ENCODE measurements around the gene MBD3L5.
"Not testable (repeated sequence)": the region's sequence is repeated elsewhere in the genome, so short reads cannot be mapped to it uniquely, and the experiment has no call there.

MBD3L5 gene

GRCh38 chr19:7030278-7030677 is at the start of gene MBD3L5:
MBD3L5 (plus strand) TSS chr19:7030578; CDS start chr19:7030612, 34 bp downstream.
- DNase-seq (ENCODE audit: low spot score), result not testable (repeated sequence)

- DNase-seq (ENCODE audit: low spot score), result no peak
These were observed 46.9 kb upstream of the MBD3L5 start for GRCh38 chr19:6983448-6983847.

GRCh38 chr19:6987850-6988249 is 42.5 kb upstream of the MBD3L5 start:
- DNase-seq (ENCODE audit: low spot score), result no peak

- DNase-seq (ENCODE audit: low spot score), result no peak
These were observed 42.1 kb upstream of the MBD3L5 start for GRCh38 chr19:6988257-6988656.

DNA sequence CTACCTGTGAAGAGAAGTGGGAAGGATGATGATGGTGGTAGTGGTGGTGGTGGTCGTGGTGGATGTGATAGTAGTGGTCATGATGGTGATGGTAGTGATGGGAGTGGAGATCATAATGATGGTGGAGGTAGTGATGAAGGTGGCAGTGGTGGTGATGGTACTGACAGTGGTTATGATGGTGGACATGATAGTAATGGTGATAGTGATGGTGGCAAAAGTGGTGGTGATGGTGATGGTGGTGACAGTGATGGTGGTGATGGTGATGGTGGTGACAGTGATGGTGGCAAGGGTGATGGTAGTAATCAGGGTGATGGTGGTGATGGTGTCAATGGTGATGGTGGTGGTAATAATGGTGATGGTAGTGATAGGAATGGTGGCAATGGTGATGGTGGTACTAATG is 35.3 kb upstream of the MBD3L5 start:
- DNase-seq (ENCODE audit: low spot score), result no peak

DNA sequence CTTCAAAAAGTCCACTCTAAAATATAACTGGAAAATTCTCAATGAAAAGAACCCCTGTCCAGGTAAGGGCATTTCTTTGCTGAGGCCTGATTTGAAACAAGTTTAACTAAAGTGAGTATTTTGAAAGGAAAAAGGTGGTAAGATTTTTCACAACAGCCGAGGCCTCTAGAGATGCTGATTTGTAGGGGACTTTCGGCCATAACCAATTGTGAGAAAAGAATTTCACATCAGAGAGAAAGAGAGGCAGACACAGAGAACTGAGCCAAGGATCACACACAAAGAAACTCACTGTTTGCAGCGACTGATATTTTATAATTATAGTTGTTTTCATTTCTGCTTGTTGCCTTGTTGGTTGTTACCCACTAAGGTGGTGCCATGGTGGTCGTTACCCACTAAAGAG is 33.6 kb upstream of the MBD3L5 start:
- DNase-seq (ENCODE audit: low spot score), result no peak

DNA sequence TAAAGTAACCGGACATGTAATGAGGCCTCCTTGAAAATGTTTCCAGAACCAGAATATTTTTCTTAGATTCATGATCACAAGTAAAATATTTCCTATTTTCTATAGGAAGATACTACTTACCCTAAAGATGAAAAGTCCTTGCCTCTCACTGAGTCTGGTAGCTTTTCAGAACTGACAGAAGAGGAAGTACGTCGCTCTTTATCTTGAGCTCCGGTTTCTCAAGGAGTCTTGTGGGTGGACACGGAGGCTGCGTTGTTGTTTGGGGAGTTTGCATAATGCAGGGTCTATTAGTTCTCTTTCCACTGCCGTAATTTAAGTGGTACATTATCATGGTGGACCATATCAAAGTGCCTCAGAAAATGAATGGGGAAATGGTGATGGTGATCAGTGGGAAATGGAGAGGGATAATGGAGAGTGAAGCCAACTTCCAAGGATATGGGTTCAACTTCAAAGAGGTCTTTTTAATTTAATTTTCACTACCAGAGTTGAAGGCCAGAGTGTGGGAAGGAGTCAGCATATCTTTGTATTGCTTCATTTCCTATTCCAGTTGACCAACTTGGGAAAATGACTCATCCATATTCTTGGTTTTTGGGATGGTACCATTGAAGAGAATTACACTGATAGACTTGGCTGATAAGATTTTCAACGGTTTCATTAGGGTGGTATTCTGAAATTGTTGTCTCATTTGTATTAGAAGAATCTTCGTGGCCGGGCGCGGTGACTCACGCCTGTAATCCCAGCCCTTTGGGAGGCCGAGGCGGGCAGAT is 32.5 kb upstream of the MBD3L5 start:
- no peak for DNase-seq (ENCODE audit: low spot score)

DNA sequence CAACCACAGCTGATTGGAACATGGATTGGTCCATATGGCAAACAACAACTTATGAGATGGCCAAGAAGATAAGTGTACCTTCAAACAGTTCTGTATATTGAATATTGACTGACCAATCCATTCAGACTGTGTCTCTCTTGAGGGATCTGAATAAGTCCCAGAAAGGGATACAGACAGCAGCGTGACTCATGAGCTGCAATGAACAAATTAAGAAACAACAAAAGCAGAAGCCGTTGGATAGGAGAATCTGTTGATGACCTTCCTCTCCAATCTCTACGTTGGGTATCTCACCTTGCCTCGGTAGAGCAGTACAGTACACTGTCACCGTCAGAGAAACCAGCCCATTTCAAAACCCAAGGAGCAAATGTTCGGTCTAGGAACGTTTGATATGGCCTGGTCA is 30.4 kb upstream of the MBD3L5 start:
- no peak for DNase-seq (ENCODE audit: low spot score)

- no peak for DNase-seq (ENCODE audit: low spot score)
These were observed 30.0 kb upstream of the MBD3L5 start for GRCh38 chr19:7000333-7000732.

DNA sequence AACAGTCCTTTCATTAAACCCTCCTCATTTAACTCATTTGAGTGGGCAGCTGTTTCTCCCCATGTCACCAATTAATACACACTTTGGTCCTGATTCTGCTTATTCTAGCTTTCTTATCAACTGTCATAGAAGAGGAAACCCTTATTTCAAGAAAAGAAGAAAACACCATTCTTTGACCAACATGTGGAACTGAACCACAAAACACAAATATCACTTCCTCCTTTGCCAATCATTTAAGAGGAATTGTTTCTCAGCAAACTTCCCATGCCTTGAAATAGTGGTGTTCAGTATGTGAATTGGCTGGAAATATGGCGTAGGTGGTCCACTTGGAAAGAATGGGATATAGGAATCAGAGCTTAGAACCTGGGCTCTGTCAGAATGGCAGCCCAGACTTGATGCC is 29.6 kb upstream of the MBD3L5 start:
- DNase-seq (ENCODE audit: low spot score), result no peak

DNA sequence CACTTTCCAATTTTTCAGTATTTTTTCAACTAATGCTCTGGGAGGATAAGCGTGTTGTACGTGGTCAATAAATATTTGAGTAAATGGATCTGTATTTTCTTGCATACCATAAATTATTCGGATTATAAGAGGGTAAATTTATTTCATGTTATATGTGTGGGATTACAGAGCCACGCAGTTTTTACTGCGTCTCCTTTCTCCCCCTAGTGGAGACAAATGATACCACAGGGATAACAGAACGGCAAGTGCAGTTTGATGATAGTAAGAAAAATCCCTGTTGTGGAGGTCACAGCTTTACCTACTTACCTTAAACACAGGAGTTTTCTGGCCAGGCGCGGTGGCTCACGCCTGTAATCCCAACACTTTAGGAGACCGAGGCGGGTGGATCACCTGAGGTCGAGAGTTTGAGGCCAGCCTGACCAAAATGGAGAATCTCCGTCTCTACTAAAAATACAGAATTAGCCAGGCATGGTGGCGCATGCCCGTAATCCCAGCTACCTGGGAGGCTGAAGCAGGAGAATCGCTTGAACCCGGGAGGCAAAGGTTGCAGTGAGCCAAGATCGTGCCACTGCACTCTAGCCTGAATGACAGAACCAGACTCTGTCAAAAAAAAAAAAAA is 26.0 kb upstream of the MBD3L5 start:
- DNase-seq (ENCODE audit: low spot score), result no peak

DNA sequence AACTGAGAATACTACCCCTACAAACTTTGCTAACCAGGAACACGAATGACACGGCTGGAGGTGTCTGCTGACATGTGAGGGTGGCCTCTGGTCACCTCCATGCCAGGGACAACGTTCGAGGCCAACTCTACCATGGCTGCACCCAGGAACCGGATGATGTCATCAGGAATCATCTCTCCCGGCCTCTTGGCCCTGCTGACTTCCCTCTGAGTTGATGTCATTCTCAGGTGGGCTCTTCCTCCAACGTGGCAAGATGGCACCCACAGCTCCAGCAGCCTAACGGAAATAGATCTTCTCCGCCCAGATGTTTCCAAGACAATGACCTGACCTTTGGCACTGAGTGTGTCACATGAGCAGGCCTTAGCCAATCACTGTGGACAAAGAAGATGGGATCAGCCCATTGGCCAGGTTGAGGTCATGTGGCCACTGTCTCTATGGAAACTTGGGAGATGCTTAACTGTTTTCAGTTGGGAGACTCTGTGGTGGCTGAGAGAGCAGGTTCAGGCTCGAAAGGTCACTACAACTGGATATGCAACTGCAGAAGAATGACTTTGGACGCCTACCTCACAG is 24.2 kb upstream of the MBD3L5 start:
- no peak for DNase-seq (ENCODE audit: low spot score)

- no peak for DNase-seq (ENCODE audit: low spot score)
These were observed 22.5 kb upstream of the MBD3L5 start for GRCh38 chr19:7007859-7008258.

DNA sequence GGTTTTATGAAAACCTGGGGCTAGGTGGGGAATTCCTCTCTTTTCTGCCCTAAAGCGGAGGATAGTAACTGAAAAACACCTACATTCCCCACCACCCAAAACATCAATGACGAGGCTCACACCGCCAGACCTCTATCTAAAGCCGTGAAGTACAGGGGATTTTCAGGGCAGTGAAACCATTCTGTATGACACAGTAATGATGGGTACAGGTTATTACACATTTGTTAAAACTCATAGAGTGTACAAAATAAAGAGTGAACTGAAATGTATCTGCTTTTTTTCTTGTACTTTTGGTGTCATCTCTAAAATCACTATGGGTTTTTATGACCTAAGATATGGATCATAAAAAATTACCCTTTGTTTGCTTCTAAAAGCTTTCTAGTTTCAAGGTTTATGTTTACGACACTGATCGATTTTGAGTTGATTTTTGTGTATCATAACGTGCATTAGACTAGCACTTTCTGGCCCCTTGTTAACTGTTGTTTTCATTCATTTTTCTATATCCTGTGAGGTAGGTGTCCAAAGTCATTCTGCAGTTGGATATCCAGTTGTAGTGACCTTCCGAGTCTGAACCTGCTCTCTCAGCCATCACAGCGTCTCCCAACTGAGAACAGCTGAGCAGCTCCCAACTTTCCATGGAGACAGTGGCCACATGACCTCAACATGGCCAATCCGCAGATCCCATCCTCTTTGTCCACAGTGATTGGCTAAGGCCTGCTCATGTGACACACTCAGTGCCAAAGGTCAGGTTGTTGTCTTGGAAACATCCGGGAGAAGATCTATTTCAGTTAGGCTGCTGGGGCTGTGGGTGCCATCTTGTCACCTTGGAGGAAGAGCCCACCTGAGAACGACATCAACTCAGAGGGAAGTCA is 19.4 kb upstream of the MBD3L5 start:
- DNase-seq (ENCODE audit: low spot score), result no peak

DNA sequence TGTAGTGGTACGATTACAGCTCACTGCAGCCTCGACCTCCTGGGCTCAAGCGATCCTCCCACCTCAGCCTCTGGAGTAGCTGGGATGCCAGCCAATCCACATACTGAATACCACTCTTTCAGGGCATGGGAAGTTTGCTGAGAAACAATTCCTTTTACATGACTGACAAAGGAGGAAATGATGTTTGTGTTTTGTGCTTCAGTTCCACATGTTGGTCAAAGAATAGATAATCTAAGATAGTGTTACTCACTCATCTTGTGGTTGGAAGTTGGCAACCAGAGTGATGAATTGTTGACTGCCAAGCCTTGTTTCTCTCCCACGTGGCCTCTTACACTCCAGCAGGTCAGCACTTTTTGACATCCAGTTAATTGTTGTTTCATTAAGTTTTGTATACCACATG is 16.7 kb upstream of the MBD3L5 start:
- peak; percentile 9 for DNase-seq (ENCODE audit: low spot score)

- no peak for DNase-seq (ENCODE audit: low spot score)
These were observed 11.6 kb upstream of the MBD3L5 start for GRCh38 chr19:7018828-7019227.

DNA sequence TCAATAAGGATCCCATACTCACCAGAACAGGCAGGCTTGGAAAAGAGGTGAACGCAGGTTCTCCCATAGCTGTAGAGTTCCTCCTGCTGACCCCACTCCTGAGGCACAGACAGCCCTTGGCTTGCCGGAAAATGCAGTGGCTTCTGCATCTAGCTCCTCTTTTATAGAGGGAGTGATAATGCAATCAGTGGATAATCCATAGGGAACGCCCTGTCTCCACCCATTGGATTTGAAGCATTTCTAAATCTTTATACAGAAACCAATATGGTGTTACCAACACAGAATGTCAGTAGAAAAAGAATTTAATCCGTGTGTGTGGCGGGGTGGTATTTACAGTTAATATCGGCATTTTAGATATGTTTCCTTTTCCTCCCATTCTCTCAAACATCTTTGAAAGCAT is 9.0 kb upstream of the MBD3L5 start, which contains the start of gene MBD3L2B:
MBD3L2B (minus strand) TSS at position 101 of the 400 bp plus-strand sequence; CDS start at position 67, 34 bp downstream.
- DNase-seq (ENCODE audit: low spot score), result not testable (repeated sequence)

DNA sequence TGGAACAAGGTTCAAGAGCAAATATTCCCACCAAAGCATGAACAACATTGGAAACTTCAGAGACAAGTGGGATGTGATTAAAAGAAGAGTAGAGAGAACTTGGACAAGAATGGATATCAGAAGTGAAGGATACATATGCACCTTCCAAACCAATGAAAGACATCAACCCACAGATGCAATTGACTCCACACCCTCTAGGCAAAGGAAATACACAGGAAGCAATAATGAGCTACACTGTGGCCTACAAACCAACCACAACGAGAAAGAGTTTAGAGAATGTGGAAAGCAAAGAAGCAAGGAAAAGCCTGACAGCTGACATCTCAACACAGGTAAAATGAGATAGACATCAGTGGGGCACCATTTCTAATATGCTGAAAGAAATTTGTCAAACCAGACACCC is 1.6 kb upstream of the MBD3L5 start:
- DNase-seq (ENCODE audit: low spot score), result not testable (repeated sequence)

GRCh38 chr19:7040079-7040478 is 9.7 kb downstream of the MBD3L5 start, which contains the start of gene MBD3L4:
MBD3L4 (minus strand) TSS chr19:7040179; CDS start chr19:7040144, 35 bp downstream.
- DNase-seq (ENCODE audit: low spot score), result not testable (repeated sequence)

DNA sequence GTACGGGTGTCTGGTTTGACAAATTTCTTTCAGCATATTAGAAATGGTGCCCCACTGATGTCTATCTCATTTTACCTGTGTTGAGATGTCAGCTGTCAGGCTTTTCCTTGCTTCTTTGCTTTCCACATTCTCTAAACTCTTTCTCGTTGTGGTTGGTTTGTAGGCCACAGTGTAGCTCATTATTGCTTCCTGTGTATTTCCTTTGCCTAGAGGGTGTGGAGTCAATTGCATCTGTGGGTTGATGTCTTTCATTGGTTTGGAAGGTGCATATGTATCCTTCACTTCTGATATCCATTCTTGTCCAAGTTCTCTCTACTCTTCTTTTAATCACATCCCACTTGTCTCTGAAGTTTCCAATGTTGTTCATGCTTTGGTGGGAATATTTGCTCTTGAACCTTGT is 11.2 kb downstream of the MBD3L5 start:
- not testable (repeated sequence) for DNase-seq (ENCODE audit: low spot score)

DNA sequence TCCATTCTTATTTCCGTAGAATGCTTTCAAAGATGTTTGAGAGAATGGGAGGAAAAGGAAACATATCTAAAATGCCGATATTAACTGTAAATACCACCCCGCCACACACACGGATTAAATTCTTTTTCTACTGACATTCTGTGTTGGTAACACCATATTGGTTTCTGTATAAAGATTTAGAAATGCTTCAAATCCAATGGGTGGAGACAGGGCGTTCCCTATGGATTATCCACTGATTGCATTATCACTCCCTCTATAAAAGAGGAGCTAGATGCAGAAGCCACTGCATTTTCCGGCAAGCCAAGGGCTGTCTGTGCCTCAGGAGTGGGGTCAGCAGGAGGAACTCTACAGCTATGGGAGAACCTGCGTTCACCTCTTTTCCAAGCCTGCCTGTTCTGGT is 18.6 kb downstream of the MBD3L5 start, which contains the start of gene MBD3L2:
MBD3L2 (plus strand) TSS at position 301 of the 400 bp plus-strand sequence; CDS start at position 354, 53 bp downstream.
- not testable (repeated sequence) for DNase-seq (ENCODE audit: low spot score)

- not testable (repeated sequence) for DNase-seq (ENCODE audit: low spot score)
These were observed 21.0 kb downstream of the MBD3L5 start for GRCh38 chr19:7051421-7051820.
